GM12878 (cell line): ENCODE data around the gene FCRL2. TPM values are rescaled to one million over a fixed set of nuclear protein-coding genes. Genes with fewer than 3 reads are reported as not detected.
A peak's percentile ranks its signal among the peaks of the same experiment; 100 is the strongest.

Source experiments
- ATAC-seq: fragments of 200-7000 bp; cut with Tn5 transposase; 3 replicates; pipeline ENCODE4 v1.9.1; 2020; ENCODE audit warnings: mild to moderate bottlenecking, moderate library complexity
- BruUV-seq: library from RNA; stranded (reverse); fragments of 400-500 nt; replicated peaks from 2 replicates; lab custom pipeline; 2021; lab: Mats Ljungman, UMichigan
- CTCF ChIA-PET: fragments of 300-600 bp; sonication (Branson Sonifier 250); formaldehyde crosslinking; extraction: SDS; loops from one replicate; lab custom pipeline; 2021; ENCODE audit warnings: inconsistent platforms; lab: Yijun Ruan, JAX
- POLR2A ChIA-PET: fragments of 350-600 bp; formaldehyde crosslinking; extraction: SDS; loops from one replicate; lab custom pipeline; 2021; ENCODE audit warnings: inconsistent platforms; lab: Charles Lee
- RAD21 ChIA-PET: fragments of 300-600 bp; sonication (Branson Sonifier 250); formaldehyde crosslinking; loops from one replicate; lab custom pipeline; 2023; ENCODE audit warnings: antibody characterized with exemption; ENCODE audit not compliant: unreplicated experiment; lab: Charles Lee
- SMC1A ChIA-PET: fragments of 300-600 bp; sonication (Branson Sonifier 250); formaldehyde crosslinking; loops from one replicate; lab custom pipeline; 2023; ENCODE audit not compliant: unreplicated experiment, uncharacterized antibody; lab: Charles Lee
- DNase-seq: peaks from one replicate; pipeline ENCODE4 v3.0.0-alpha.2; 2011; ENCODE audit warnings: low read depth, low spot score
- FAIRE-seq: peaks from 3 replicates; lab custom pipeline; 2011; peaks lifted over from hg19 to GRCh38; lab: Jason Lieb, UNC
- H2AFZ ChIP-seq: 2 replicates; pipeline ENCODE4 v1.6.0; 2011; ENCODE audit warnings: low read depth, low read length, control low read depth; ENCODE audit not compliant: control insufficient read depth
- H3K27ac ChIP-seq: 2 replicates; pipeline ENCODE4 v1.5.1; 2011; ENCODE audit warnings: control low read depth; ENCODE audit not compliant: control insufficient read depth, insufficient read depth
- H3K27me3 ChIP-seq, 2 experiments: replicated peaks in 1 of 2; 2 replicates each; pipeline versions ENCODE4 v1.6.0 to v1.6.1; 2011; ENCODE audit warnings: low read length in 1 of 2; ENCODE audit not compliant: control insufficient read depth in 2 of 2, insufficient read depth in 2 of 2
- H3K36me3 ChIP-seq, 2 experiments: 2 replicates each; pipeline ENCODE4 v1.5.1; 2011; ENCODE audit warnings: low read length in 1 of 2; ENCODE audit not compliant: control insufficient read depth in 2 of 2, insufficient read depth in 2 of 2
- H3K4me1 ChIP-seq: 2 replicates; pipeline ENCODE4 v1.6.1; 2011; ENCODE audit warnings: mild to moderate bottlenecking, low read length, moderate library complexity, mixed read lengths; ENCODE audit not compliant: control insufficient read depth, insufficient read depth
- H3K4me2 ChIP-seq: 2 replicates; pipeline ENCODE4 v1.6.0; 2011; ENCODE audit warnings: control low read depth; ENCODE audit not compliant: control insufficient read depth, insufficient read depth
- H3K4me3 ChIP-seq: fragments of 200-600 bp; sonication (generic); 2 replicates; pipeline ENCODE4 v1.5.1; 2016
- H3K79me2 ChIP-seq: 2 replicates; pipeline ENCODE4 v1.6.0; 2011; ENCODE audit warnings: low read length; ENCODE audit not compliant: control insufficient read depth, insufficient read depth
- H3K9ac ChIP-seq: 2 replicates; pipeline ENCODE4 v1.8.0; 2011; ENCODE audit warnings: low read length, control low read depth, mixed read lengths; ENCODE audit not compliant: control insufficient read depth, insufficient read depth
- H3K9me3 ChIP-seq: replicated peaks from 3 replicates; pipeline ENCODE4 v1.5.1; 2011; ENCODE audit warnings: mild to moderate bottlenecking, low read length; ENCODE audit not compliant: control insufficient read depth, insufficient read depth
- H4K20me1 ChIP-seq: 2 replicates; pipeline ENCODE4 v1.6.0; 2011; ENCODE audit not compliant: control insufficient read depth, insufficient read depth
- BACH1 ChIP-seq: fragments of 450-650 bp; IDR thresholded peaks from 2 replicates; pipeline ENCODE4 v1.6.1; 2017; ENCODE audit warnings: mild to moderate bottlenecking, borderline replicate concordance
- BHLHE40 ChIP-seq, 2 experiments: fragments of 450-650 bp in 1 of 2; IDR thresholded peaks; 2 replicates each; pipeline ENCODE4 v1.6.1; 2011 to 2017; ENCODE audit warnings: low read depth in 2 of 2, borderline replicate concordance in 1 of 2, improper control_type of control experiment in 1 of 2, low read length in 1 of 2, mild to moderate bottlenecking in 1 of 2
- IKZF2 ChIP-seq, 2 experiments: fragments of 450-650 bp; IDR thresholded peaks; 2 replicates each; pipeline ENCODE4 v1.6.1; 2017; ENCODE audit warnings: mild to moderate bottlenecking in 2 of 2, moderate library complexity in 2 of 2
- IRF4 ChIP-seq: IDR thresholded peaks from 2 replicates; pipeline ENCODE4 v1.6.1; 2011; ENCODE audit warnings: low read depth, low read length
- JUNB ChIP-seq: IDR thresholded peaks from 2 replicates; pipeline ENCODE4 v1.6.1; 2016; ENCODE audit warnings: antibody characterized with exemption, mild to moderate bottlenecking
- JUND ChIP-seq: IDR thresholded peaks from 2 replicates; pipeline ENCODE4 v1.6.1; 2012; ENCODE audit warnings: low read depth, mild to moderate bottlenecking, low read length, improper control_type of control experiment, moderate library complexity
- MTA2 ChIP-seq: fragments of 450-650 bp; IDR thresholded peaks from 2 replicates; pipeline ENCODE4 v1.6.1; 2016; ENCODE audit warnings: low read depth, mild to moderate bottlenecking, moderate library complexity
- MTA3 ChIP-seq: IDR thresholded peaks from 2 replicates; pipeline ENCODE4 v1.6.1; 2012; ENCODE audit warnings: low read length, inconsistent platforms, borderline replicate concordance
- MXI1 ChIP-seq: fragments of 150-350 bp; IDR thresholded peaks from 2 replicates; pipeline ENCODE4 v1.6.1; 2011; ENCODE audit warnings: low read depth, mild to moderate bottlenecking, inconsistent platforms, low read length, improper control_type of control experiment
- NR2C2 ChIP-seq: IDR thresholded peaks from 2 replicates; pipeline ENCODE4 v1.6.1; 2011; ENCODE audit warnings: borderline replicate concordance, low read depth; ENCODE audit not compliant: control insufficient read depth, insufficient read length
- POU2F2 ChIP-seq: IDR thresholded peaks from 3 replicates; pipeline ENCODE4 v1.6.1; 2011; ENCODE audit warnings: low read depth, mild to moderate bottlenecking, low read length, borderline replicate concordance
- RAD51 ChIP-seq: fragments of 450-650 bp; IDR thresholded peaks from 2 replicates; pipeline ENCODE4 v1.6.1; 2016; ENCODE audit warnings: moderate library complexity, mild to moderate bottlenecking, inconsistent platforms
- SUZ12 ChIP-seq: fragments of 200-600 bp; sonication (generic); IDR thresholded peaks from one replicate; pipeline ENCODE4 v1.6.1; 2018; ENCODE audit warnings: antibody characterized with exemption, mild to moderate bottlenecking; ENCODE audit not compliant: unreplicated experiment
- WRNIP1 ChIP-seq: IDR thresholded peaks from 2 replicates; pipeline ENCODE4 v1.6.1; 2011; ENCODE audit warnings: low read depth, low read length, improper control_type of control experiment, borderline replicate concordance
- ZNF274 ChIP-seq: IDR thresholded peaks from one replicate; pipeline ENCODE4 v1.8.0; 2011; ENCODE audit not compliant: insufficient read length, insufficient read depth
- ZSCAN29 ChIP-seq: fragments of 450-650 bp; IDR thresholded peaks from 2 replicates; pipeline ENCODE4 v1.6.1; 2017; ENCODE audit warnings: mild to moderate bottlenecking, moderate library complexity
- WGBS: methylation state at CpG from one replicate; pipeline ENCODE4 v1.1.6; 2016; ENCODE audit warnings: low lambda C conversion rate; ENCODE audit not compliant: insufficient replicate concordance, insufficient coverage; ENCODE audit errors: missing lambda C conversion rate; 5-methylcytosine and 5-hydroxymethylcytosine counted together
- in situ Hi-C: fragments of 300-500 bp; cut with MboI; formaldehyde crosslinking; loops from 9 replicates; pipeline ENCODE4 v1.14.3; 2018; ENCODE audit warnings: mixed read lengths
- intact Hi-C: fragments of 100-400 bp; cut with micrococcal nuclease; formaldehyde crosslinking; loops from one replicate; pipeline ENCODE4 v1.14.2; 2022; ENCODE audit not compliant: unreplicated experiment
- polyA plus RNA-seq, 11 experiments: library from polyadenylated mRNA; depleted of rRNA in 4 of 11; unstranded in 6 of 11; stranded (reverse) in 5 of 11; fragments of >200 nt; fragmentation: Nextera tagmentation in 4 of 11; fragmentation: Illumina TruSeq in 1 of 11; extraction: Ambion mirVana in 4 of 11; extraction: Trizol in 1 of 11; gene quantifications; 1 replicate in 1 of 11; 2 replicates in 10 of 11; pipeline versions ENCODE4 v1.2.1 to v1.2.3, GENCODE V29; 2011 to 2016; ENCODE audit warnings: inconsistent platforms in 2 of 11, missing spikeins in 2 of 11, low read depth in 1 of 11
- total RNA-seq, 4 experiments: library from RNA; depleted of rRNA in 3 of 4; stranded (reverse); fragments of >200 nt in 3 of 4; fragmentation: Illumina TruSeq in 1 of 4; extraction: Trizol in 1 of 4; gene quantifications; 2 replicates each; pipeline versions ENCODE4 v1.2.1 to v1.2.3, GENCODE V29; 2013 to 2021
- TF ChIP-seq, protein P1 (sequence below), 3 experiments: IDR thresholded peaks in 2 of 3; conservative IDR thresholded peaks in 1 of 3; 2 replicates each; pipeline ENCODE4 v1.5.1; 2011; ENCODE audit warnings: low read depth in 3 of 3, low read length in 3 of 3, mild to moderate bottlenecking in 3 of 3, control low read depth in 2 of 3, moderate library complexity in 2 of 3, inconsistent platforms in 1 of 3, mixed read lengths in 1 of 3; ENCODE audit not compliant: control insufficient read depth in 2 of 3, insufficient read depth in 1 of 3; ENCODE audit errors: extremely low read depth in 1 of 3

FCRL2 gene
- total and polyA plus RNA-seq, 10 of the 15 experiments (the other 5 are each of a cell fraction or from before 2014, with no cell fraction given): 0.07 to 7.3 (median 0.61) TPM

DNA sequence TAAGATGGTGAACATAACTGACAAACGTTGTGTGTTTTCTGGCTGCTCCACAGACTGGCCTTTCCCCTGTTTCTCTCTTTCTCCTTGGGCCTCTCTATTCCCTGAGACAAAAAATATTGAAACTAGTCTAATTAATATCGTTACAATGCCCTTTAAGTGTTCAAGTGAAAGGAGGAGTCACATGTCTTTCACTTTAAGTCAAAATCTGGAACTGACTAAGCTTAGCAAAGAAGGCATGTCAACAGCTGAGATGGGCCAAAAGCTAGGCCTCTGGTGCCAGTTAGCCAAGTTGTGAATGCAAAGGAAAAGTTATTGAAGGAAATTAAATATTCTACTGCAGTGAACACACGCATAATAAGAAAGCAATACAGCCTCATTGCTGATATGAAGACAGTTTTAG, 44.2 kb downstream of the FCRL2 start:
- no peak overlapping the region for H3K4me2 ChIP-seq
- POLR2A ChIA-PET: interaction anchor here (1.0 kb wide), 1 partner anchor 8 kb away, joined by 3 read pairs; no protein-coding TSS in a partner anchor
- in situ Hi-C loops: no loop called here
- CTCF ChIA-PET: interaction anchor here (1.2 kb wide), 1 partner anchor 14 kb away, joined by 4 read pairs; no protein-coding TSS in a partner anchor
- FAIRE-seq: peak; percentile 66
- intact Hi-C loops: no loop called here
- TF ChIP-seq SUZ12 (no peak), MXI1 (no peak), MTA2 (peak; percentile 27; the same call in 1 of the 2 replicates), ZNF274 (no peak), IKZF2 (IDR thresholded peaks at IDR 0.05) (0 out of 4 replicates have a peak, but pooled peaks have one; percentile 23 to 27), BHLHE40 (IDR thresholded peaks at IDR 0.05; ENCODE audit: borderline replicate concordance in 1 of 2, low read depth in 2 of 2, low read length in 1 of 2) (peak in 1 of 2 experiments; percentile 17; a peak in 1 of 4 replicates), BACH1 (no peak), RAD51 (peak; percentile 44; the same call in 1 of the 2 replicates), JUND (no peak), ZSCAN29 (no peak), WRNIP1 (no peak), POU2F2 (no peak), JUNB (peak; percentile 71), MTA3 (no peak), NR2C2 (no peak), IRF4 (0 out of 2 replicates have a peak, but pooled peaks have one; percentile 47)
- TF ChIP-seq, protein P1, sequence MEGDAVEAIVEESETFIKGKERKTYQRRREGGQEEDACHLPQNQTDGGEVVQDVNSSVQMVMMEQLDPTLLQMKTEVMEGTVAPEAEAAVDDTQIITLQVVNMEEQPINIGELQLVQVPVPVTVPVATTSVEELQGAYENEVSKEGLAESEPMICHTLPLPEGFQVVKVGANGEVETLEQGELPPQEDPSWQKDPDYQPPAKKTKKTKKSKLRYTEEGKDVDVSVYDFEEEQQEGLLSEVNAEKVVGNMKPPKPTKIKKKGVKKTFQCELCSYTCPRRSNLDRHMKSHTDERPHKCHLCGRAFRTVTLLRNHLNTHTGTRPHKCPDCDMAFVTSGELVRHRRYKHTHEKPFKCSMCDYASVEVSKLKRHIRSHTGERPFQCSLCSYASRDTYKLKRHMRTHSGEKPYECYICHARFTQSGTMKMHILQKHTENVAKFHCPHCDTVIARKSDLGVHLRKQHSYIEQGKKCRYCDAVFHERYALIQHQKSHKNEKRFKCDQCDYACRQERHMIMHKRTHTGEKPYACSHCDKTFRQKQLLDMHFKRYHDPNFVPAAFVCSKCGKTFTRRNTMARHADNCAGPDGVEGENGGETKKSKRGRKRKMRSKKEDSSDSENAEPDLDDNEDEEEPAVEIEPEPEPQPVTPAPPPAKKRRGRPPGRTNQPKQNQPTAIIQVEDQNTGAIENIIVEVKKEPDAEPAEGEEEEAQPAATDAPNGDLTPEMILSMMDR (IDR thresholded peaks at IDR 0.05 in 2 of 3, conservative IDR thresholded peaks at IDR 0.05 in 1 of 3; ENCODE audit: control insufficient read depth in 2 of 3, extremely low read depth in 1 of 3, insufficient read depth in 1 of 3, low read depth in 3 of 3, low read length in 3 of 3): no peak
- no peak overlapping the region for H3K9ac ChIP-seq
- H3K79me2 ChIP-seq: no peaks in the 10 kb centered on the region
- no peaks in the 10 kb centered on the region for H3K36me3 ChIP-seq
- H3K9me3 ChIP-seq: peaks cover 1% of the 10 kb centered on the region; the same call in 2 of the 3 replicates
- no peaks in the 10 kb centered on the region for H4K20me1 ChIP-seq
- DNase-seq: no peak
- H3K27me3 ChIP-seq: no peaks in the 10 kb centered on the region
- H3K4me3 ChIP-seq: no peak overlapping the region
- SMC1A ChIA-PET: interaction anchor here (0.7 to 1.9 kb wide), 5 partner anchors 10 to 153 kb away, joined by 3 to 4 read pairs (median 3); no protein-coding TSS in a partner anchor
- ATAC-seq: peak; percentile 74
- H3K27ac ChIP-seq: no peak overlapping the region
- no TSS peak for BruUV-seq
- RAD21 ChIA-PET: no interaction called here
- 0% methylated on average over 3 of the region's 3 CpGs for WGBS
- no peak overlapping the region for H2AFZ ChIP-seq
- H3K4me1 ChIP-seq: peaks cover 6% of the 10 kb centered on the region
